GM19043 (cell line): ENCODE results near the gene PNMA8B.

ENCODE experiments used
- ATAC-seq: cut with Tn5 transposase; IDR thresholded peaks from one replicate; pipeline ENCODE4 v1.9.1; 2021; ENCODE audit warnings: low read depth; ENCODE audit not compliant: unreplicated experiment

The PNMA8B gene

DNA sequence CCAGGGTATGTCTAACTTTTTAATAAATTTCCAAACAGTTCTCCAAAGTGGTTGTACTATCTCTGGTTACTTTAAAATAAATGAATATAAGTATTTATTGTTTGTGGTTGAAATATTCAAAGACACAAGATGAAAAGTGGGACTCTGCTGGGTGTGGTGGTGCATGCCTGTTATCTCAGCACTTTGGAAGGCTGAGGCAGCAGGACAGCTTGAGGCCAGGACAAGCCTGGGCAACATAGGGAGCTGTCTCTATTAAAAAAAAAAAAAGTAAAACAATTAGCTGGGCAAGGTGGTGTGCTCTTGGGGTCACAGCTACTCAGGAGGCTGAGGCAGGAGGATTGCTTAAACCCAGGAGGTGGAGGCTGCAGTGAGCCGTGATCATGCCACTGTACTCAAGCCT, 34.7 kb downstream of the PNMA8B start:
- no peak for ATAC-seq

DNA sequence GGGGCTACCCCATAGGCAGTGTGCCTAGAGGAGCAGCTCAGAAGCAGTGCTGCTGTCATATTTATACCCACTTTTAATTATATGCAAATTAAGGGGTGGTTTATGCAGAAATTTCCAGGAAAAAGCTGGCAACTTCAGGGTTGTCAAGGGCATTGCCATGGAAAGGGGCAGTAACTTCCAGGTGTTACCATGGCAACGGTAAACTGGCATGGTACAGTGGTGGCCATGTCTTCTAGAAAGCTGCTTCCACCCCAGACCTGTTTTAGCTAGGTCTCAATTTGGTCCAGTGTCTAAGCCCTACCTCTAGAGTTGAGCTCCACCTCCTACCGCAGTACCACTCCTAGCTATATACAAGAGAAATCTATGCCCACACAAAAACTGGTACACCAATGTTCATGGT, 35.6 kb downstream of the PNMA8B start:
- ATAC-seq, result no peak

DNA sequence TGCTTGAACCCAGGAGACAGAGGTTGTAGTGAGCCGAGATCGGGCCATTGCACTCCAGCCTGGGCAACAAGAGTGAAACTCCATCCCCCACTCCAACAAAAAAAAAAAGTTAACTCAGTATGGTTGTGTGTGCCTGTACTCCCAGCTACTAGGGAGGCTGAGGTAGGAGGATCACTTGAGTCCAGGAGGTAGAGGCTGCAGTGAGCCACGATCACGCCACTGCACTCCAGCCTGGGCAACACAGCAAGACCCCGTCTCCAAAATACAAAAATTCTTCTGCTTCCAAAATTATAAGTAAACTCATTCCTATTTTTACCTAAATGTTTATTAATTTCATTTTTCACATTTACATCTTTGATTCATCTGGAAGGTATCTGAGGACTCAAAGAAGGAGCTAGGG, 38.7 kb downstream of the PNMA8B start:
- ATAC-seq, result no peak

DNA sequence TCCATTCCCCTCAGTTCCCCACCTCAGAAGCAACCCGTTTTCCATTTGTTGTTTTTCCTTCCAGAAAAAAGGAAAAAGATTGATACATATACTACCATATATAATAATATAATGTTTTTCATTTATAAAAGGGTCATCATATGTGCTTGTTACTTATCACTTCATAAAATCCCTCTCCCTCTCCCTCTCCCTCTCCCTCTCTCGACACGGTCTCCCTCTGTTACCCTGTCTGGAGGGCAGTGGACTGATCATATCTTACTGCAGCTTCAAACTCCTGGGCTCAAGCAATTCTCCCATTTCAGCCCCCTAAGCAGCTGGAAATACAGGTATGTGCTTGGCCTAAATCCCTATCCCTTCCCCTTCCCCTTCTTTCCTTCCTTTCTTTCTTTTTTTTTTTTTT, 41.4 kb downstream of the PNMA8B start:
- no peak for ATAC-seq

DNA sequence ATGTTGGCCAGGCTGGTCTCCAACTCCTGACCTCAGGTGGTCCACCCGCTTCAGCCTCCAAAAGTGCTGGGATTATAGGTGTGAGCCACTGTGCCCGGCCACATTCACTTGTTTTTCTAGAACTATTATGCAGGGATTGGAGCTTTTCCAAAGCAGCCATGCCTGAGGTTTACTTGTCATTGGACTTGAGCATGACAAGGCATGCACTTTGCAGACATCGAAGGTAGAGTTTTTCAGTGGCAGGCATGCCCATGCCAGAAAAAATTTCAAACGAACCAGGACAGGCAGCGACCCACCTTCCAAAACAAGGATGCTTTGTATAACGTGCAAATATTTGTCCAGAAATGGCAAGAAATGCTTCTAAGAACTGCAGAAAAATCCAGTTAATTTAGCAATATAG, 42.0 kb downstream of the PNMA8B start:
- ATAC-seq, result no peak

DNA sequence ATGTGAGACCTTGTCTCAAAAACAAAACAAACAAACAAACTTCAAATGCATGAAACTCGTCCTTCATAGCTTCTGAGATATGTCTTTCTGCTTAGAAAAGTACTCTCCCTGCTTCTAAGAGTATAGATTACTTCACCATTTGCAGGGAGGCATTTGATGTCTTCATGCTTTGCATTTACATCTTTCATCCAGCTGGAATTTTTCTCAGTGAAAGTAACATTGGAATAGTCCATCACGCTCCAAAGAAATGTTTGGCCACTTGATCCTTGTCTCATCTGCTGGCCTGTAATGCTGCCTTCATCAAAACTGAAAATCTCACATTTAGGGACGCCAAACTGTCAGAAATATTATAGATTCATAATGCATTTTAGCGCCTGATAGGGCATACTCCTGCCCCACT, 43.5 kb downstream of the PNMA8B start:
- ATAC-seq, result no peak

DNA sequence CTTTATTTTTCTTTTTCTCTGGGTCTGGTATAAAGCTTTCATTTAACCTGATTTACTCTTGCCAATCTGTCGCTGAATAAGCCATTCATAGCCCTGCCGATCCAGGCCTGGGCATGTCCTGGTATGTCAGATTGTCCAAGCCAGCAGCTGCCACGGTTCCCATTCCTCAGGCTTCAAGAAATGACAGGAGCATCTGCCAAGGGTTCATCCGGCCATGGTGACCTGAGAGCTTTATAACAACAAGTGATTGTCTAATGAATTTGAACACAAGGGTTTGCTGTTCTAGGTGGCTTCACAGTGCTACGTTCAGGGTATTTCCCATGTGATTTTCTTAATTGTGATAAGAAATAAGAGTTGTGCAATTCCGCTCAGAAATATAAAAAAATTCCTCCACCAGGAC, 44.3 kb downstream of the PNMA8B start:
- ATAC-seq, result no peak

DNA sequence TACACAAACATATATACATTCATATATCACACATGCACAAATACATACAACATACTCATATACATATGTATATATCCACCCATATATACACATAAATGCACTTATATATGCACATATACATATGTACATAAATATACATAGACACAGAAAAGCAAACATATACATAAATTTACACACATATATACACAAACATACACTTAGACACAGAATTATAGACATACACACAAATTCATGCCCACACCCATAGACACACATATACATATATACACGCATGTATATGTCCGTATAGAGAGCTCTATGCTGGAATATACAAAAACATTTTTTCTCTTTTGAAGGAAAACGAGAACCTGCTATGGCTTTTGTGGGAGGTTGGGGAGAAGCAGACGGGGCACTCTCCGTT, 44.9 kb downstream of the PNMA8B start:
- ATAC-seq, result no peak

DNA sequence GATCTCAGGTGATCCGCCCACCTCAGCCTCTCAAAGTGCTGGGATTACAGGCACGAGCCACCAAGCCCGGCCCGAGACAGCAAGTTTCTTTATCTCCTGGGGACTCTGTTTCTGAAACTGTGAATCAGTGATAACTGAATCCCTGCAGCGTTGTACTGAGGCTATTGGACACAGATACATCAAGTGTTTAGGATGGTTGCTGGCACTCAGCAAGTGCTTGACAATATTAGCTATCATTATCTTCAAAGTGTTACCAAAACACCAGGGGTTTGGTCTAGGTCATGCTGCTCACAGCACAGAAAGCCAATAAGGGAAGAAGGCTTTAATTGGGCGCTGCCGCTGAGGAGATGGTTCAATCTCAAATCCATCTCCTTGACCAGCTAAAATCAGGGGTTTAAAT, 46.4 kb downstream of the PNMA8B start:
- ATAC-seq, result no peak

DNA sequence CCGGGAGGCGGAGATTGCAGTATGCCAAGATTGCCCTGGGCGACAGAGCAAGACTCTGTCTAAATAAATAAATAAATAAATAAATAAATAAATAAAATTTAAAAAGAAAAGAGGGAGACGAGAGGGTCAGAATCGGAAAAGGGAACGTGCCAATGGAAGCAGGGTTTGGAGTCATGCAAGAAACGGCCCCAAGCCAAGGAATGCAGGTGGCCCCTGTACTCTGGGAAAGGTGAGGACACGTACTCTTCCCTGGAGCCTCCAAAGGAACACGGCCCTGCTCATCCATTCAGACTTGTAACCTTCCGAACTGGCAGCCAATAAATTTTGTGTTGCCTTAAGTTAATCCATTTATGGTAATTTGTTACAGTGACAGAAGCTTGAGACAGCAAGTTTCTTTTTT, 47.1 kb downstream of the PNMA8B start:
- ATAC-seq, result no peak

DNA sequence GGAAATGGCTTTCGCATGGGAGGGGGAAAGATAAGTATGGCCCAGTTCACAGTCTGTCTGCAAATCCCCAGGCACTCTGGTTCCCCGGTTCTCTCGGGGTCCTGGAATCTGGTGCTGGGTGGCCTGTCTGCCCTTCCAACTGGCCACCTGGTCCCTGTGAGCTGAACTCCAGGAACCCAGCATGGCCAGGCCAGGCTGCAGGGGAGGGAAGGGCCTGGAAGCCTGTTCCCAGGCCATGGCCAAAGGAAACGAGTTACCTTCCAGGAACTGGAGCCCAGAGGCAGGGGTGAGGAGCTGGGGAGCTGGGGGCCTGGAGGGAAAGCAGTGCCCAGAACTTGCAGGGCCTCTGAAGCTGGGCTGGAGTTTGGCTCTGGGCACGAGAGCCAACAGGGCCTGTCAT, 47.8 kb downstream of the PNMA8B start:
- no peak for ATAC-seq

DNA sequence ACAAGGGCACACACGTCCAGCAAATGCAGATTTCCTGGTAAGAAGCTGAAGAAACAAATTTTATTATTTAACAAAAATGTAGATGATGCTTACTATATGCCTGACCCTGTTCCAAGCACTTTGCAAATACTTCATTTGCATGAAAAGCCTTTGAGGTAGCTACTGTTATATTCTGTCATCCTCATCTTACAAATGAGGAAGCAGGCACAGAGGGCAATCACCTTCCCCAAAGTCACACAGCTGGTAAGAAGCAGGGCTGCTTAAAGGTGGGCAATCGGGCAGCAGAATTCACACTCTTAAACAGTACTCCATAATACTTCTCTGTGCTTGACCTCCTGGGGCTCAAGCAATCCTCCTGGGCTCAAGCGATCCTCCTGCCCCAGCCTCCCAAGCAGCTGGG, 48.7 kb downstream of the PNMA8B start:
- no peak for ATAC-seq

DNA sequence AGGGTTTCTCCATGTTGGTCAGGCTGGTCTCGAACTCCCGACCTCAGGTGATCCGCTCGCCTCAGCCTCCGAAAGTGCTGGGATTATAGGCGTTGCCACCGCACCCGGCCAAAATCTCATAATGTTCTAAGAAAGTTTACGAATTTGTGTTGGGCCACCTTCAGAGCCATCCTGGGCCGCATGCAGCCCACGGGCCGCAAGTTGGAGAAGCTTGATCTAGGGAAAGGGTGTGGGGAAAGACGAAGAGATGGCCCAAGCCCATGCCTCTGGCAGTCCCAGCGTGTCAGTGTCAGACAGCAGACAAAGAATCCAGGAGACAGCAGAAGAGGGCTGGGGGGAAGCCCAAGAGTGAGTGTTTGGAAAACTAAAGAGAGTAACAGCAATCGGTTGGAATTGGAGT, 49.6 kb downstream of the PNMA8B start:
- ATAC-seq, result no peak

DNA sequence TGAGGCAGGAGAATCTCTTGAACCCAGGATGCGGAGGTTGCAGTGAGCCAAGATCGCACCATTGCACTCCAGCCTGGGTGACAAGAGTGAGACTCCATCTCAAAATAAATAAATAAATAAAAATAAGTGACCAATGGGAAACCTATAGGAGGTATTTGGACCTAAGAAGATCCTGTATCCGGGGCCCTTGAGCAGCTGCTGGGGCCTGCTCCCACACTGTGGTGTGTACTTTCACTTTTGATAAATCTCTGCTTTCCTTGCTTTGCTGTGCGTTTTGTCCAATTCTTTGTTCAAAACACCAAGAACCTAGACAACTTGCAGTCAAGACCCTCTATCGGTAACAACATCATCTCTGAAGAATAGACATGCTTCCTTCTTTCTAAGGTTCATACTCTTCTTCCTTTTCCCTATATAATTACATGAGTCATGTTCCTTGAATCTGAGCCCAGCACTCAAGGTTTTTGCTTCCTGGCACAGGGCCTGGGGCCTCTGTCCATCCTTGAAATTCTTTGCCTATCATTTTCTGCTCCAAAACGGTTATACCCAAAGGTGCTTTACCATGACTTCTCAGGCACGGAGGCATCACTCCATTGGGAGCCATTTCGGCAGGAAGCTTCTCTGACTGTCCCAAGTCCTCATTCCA, 52.7 kb downstream of the PNMA8B start:
- no peak for ATAC-seq

DNA sequence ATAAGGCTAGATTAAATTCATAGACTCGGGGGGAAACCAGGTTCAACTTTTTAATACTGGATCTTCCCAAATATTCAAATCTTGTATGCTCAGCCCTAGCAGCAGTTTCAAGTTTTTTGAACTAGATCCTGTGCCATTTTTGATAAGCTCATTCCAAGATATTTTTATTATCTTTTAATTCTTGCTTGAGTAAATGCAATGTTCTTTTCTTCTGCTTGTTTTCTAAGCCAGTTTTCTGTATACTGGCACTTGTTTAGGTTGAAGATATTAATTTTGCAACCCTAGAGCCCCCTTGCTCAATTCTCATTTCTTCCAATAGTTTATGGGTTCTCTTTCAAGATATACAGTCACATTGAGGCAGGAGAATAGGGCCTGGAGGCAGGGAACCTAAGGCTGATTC, 53.8 kb downstream of the PNMA8B start:
- ATAC-seq, result no peak
